Fibroblast of skin of scalp (primary cell): ENCODE measurements around the gene UIMC1.
A peak's percentile ranks its signal among the peaks of the same experiment; 100 is the strongest.
"Not testable (repeated sequence)": the region's sequence is repeated elsewhere in the genome, so short reads cannot be mapped to it uniquely, and the experiment has no call there.

Source experiments
- DNase-seq: peaks from one replicate; pipeline ENCODE4 v3.0.0-alpha.2; 2013

The UIMC1 gene

GRCh38 chr5:176882567-176882903, 124.0 kb downstream of the UIMC1 start:
- DNase-seq, result no peak

- DNase-seq, result no peak
Measured at GRCh38 chr5:176881816-176882566, 124.6 kb downstream of the UIMC1 start.

- no peak for DNase-seq
Measured at GRCh38 chr5:176881021-176881749, 125.4 kb downstream of the UIMC1 start.

- DNase-seq, result no peak
Measured at GRCh38 chr5:176880366-176881020, 126.1 kb downstream of the UIMC1 start.

- DNase-seq, result no peak
Measured at GRCh38 chr5:176879663-176880361, 126.8 kb downstream of the UIMC1 start.

GRCh38 chr5:176878906-176879662, 127.5 kb downstream of the UIMC1 start:
- no peak for DNase-seq

GRCh38 chr5:176878463-176878862, 128.1 kb downstream of the UIMC1 start:
- no peak for DNase-seq

GRCh38 chr5:176877793-176878331, 128.7 kb downstream of the UIMC1 start:
- no peak for DNase-seq

GRCh38 chr5:176876506-176877431, 129.8 kb downstream of the UIMC1 start:
- DNase-seq, result no peak

GRCh38 chr5:176875783-176876505, 130.6 kb downstream of the UIMC1 start:
- DNase-seq, result no peak

- no peak for DNase-seq
Measured at GRCh38 chr5:176875014-176875550, 131.5 kb downstream of the UIMC1 start.

- no peak for DNase-seq
Measured at GRCh38 chr5:176874198-176874780, 132.3 kb downstream of the UIMC1 start.

GRCh38 chr5:176873541-176874172, 132.9 kb downstream of the UIMC1 start:
- no peak for DNase-seq

- not testable (repeated sequence) for DNase-seq
Measured at GRCh38 chr5:176873011-176873410, 133.6 kb downstream of the UIMC1 start.

- DNase-seq, result not testable (repeated sequence)
Measured at GRCh38 chr5:176872586-176872985, 134.0 kb downstream of the UIMC1 start.

- not testable (repeated sequence) for DNase-seq
Measured at GRCh38 chr5:176870644-176871043, 135.9 kb downstream of the UIMC1 start.

GRCh38 chr5:176870110-176870591, 136.4 kb downstream of the UIMC1 start:
- DNase-seq, result peak; percentile 38

GRCh38 chr5:176869501-176870109, 137.0 kb downstream of the UIMC1 start:
- no peak for DNase-seq
